CD14-positive monocyte (primary cell): Measurements from ENCODE around the gene RBFOX2. TPM values are rescaled to one million over a fixed set of nuclear protein-coding genes. Genes with fewer than 3 reads are reported as not detected.

ENCODE experiments used
- DNase-seq, 3 donors: peaks; one replicate each; pipeline ENCODE4 v3.0.0-alpha.2; 2011 to 2022
- H2AFZ ChIP-seq: 2 replicates; pipeline ENCODE4 v1.6.0; 2012; ENCODE audit warnings: mild to moderate bottlenecking, low read depth, low read length, inconsistent platforms; ENCODE audit not compliant: insufficient read depth, poor library complexity, severe bottlenecking
- H3K27ac ChIP-seq, 2 donors: 1 replicate in 1 of 2; 2 replicates in 1 of 2; pipeline ENCODE4 v1.5.1; 2012 to 2013; ENCODE audit warnings: low read length in 2 of 2, control low read depth in 1 of 2, inconsistent platforms in 1 of 2, low read depth in 1 of 2, mild to moderate bottlenecking in 1 of 2
- H3K27me3 ChIP-seq, 2 donors: one replicate each; pipeline versions ENCODE4 v1.6.0 to v1.6.1; 2011 to 2013; ENCODE audit warnings: low read length in 2 of 2; ENCODE audit not compliant: control insufficient read depth in 2 of 2, insufficient read depth in 2 of 2
- H3K36me3 ChIP-seq, 2 donors: replicated peaks in 1 of 2; 1 replicate in 1 of 2; 2 replicates in 1 of 2; pipeline versions ENCODE4 v1.5.1 to v1.6.1; 2012 to 2013; ENCODE audit warnings: low read length in 2 of 2, control low read depth in 1 of 2, inconsistent platforms in 1 of 2, mild to moderate bottlenecking in 1 of 2; ENCODE audit not compliant: insufficient read depth in 2 of 2, control insufficient read depth in 1 of 2
- H3K4me1 ChIP-seq, 2 donors: 1 replicate in 1 of 2; 2 replicates in 1 of 2; pipeline versions ENCODE4 v1.5.1 to v1.6.1; 2012 to 2013; ENCODE audit warnings: low read length in 2 of 2, control low read depth in 1 of 2, inconsistent platforms in 1 of 2, mild to moderate bottlenecking in 1 of 2, moderate library complexity in 1 of 2; ENCODE audit not compliant: insufficient read depth in 2 of 2, control insufficient read depth in 1 of 2
- H3K4me2 ChIP-seq: replicated peaks from 2 replicates; pipeline ENCODE3; 2012; ENCODE audit warnings: low read length, moderate library complexity, mild to moderate bottlenecking; ENCODE audit not compliant: poor library complexity, severe bottlenecking; ENCODE audit errors: extremely low read depth
- H3K4me3 ChIP-seq, 3 experiments: fragments of 200-600 bp in 1 of 3; sonication (generic) in 1 of 3; replicated peaks in 1 of 3; 1 replicate in 2 of 3; 2 replicates in 1 of 3; pipeline ENCODE4 v1.5.1; 2011 to 2013; ENCODE audit warnings: low read length in 3 of 3, mild to moderate bottlenecking in 3 of 3, control low read depth in 2 of 3, low read depth in 2 of 3, inconsistent platforms in 1 of 3, moderate library complexity in 1 of 3
- H3K79me2 ChIP-seq: 2 replicates; pipeline ENCODE4 v1.6.0; 2012; ENCODE audit warnings: mild to moderate bottlenecking, control low read depth, inconsistent platforms, low read length, moderate library complexity; ENCODE audit not compliant: insufficient read depth
- H3K9ac ChIP-seq: 2 replicates; pipeline ENCODE4 v1.6.0; 2017; ENCODE audit warnings: low read length, mild to moderate bottlenecking; ENCODE audit not compliant: insufficient read depth, poor library complexity, severe bottlenecking
- H3K9me3 ChIP-seq, 2 donors: replicated peaks in 1 of 2; 1 replicate in 1 of 2; 2 replicates in 1 of 2; pipeline versions ENCODE4 v1.5.1 to v1.6.1; 2012 to 2013; ENCODE audit warnings: low read length in 2 of 2, control low read depth in 1 of 2; ENCODE audit not compliant: control insufficient read depth in 1 of 2, insufficient read depth in 1 of 2
- H4K20me1 ChIP-seq: 2 replicates; pipeline ENCODE4 v1.6.0; 2012; ENCODE audit warnings: mild to moderate bottlenecking, low read length, control low read depth, moderate library complexity; ENCODE audit not compliant: insufficient read depth
- H3K27ac Mint-ChIP-seq, 7 donors: one replicate each; pipeline ENCODE4 v1.8.0; 2020; ENCODE audit warnings: mild to moderate bottlenecking in 7 of 7, mixed read lengths in 7 of 7, moderate library complexity in 6 of 7, inconsistent platforms in 2 of 7
- H3K27me3 Mint-ChIP-seq, 3 donors: one replicate each; pipeline ENCODE4 v1.8.0; 2021 to 2022; ENCODE audit warnings: low read depth in 3 of 3, mild to moderate bottlenecking in 3 of 3, mixed read lengths in 3 of 3, moderate library complexity in 3 of 3, inconsistent platforms in 1 of 3
- H3K36me3 Mint-ChIP-seq, 2 donors: one replicate each; pipeline ENCODE4 v1.8.0; 2020; ENCODE audit warnings: mixed read lengths in 2 of 2, inconsistent platforms in 1 of 2, mild to moderate bottlenecking in 1 of 2
- H3K4me1 Mint-ChIP-seq: one replicate; pipeline ENCODE4 v1.8.0; 2020; ENCODE audit warnings: mild to moderate bottlenecking, mixed read lengths
- H3K4me3 Mint-ChIP-seq, 2 donors: one replicate each; pipeline ENCODE4 v1.8.0; 2020; ENCODE audit warnings: mild to moderate bottlenecking in 2 of 2, mixed read lengths in 2 of 2, moderate library complexity in 1 of 2
- H3K9me3 Mint-ChIP-seq, 7 donors: one replicate each; pipeline ENCODE4 v1.8.0; 2020 to 2022; ENCODE audit warnings: mixed read lengths in 7 of 7, mild to moderate bottlenecking in 6 of 7, moderate library complexity in 6 of 7, inconsistent platforms in 2 of 7
- WGBS: methylation state at CpG from one replicate; pipeline ENCODE4 v1.1.5; 2013; ENCODE audit warnings: missing lambda C conversion rate; ENCODE audit not compliant: insufficient coverage; 5-methylcytosine and 5-hydroxymethylcytosine counted together
- intact Hi-C, 2 donors: fragments of 100-400 bp; cut with micrococcal nuclease; formaldehyde crosslinking; loops; one replicate each; pipeline versions ENCODE4 v1.15.0 to v1.15.1; 2023
- polyA plus RNA-seq, 3 donors: library from polyadenylated mRNA; depleted of rRNA in 1 of 3; unstranded in 2 of 3; stranded (reverse) in 1 of 3; fragments of 300-500 nt in 2 of 3; fragments of >200 nt in 1 of 3; fragmentation: Illumina TruSeq in 2 of 3; gene quantifications; 1 replicate in 2 of 3; 2 replicates in 1 of 3; pipeline ENCODE4 v1.2.3, GENCODE V29; 2012 to 2021
- TF ChIP-seq, protein P1 (sequence below): fragments of 200-600 bp; IDR thresholded peaks from one replicate; pipeline ENCODE4 v1.8.0; 2022; ENCODE audit warnings: antibody characterized with exemption, mild to moderate bottlenecking

The RBFOX2 gene
- polyA plus RNA-seq, 3 donors: not detected

- Histone ChIP-seq H3K36me3 (no peaks in the 10 kb centered on the region), H3K4me1 (no peaks in the 10 kb centered on the region), H2AFZ (no peak overlapping the region), H3K79me2 (no peaks in the 10 kb centered on the region), H3K27ac (no peak overlapping the region), H3K9me3 (no peaks in the 10 kb centered on the region), H3K27me3 (no peaks in the 10 kb centered on the region), H3K9ac (no peak overlapping the region), H3K4me2 (no peak overlapping the region), H3K4me3 (no peak overlapping the region), H4K20me1 (no peaks in the 10 kb centered on the region)
- TF ChIP-seq, protein P1, sequence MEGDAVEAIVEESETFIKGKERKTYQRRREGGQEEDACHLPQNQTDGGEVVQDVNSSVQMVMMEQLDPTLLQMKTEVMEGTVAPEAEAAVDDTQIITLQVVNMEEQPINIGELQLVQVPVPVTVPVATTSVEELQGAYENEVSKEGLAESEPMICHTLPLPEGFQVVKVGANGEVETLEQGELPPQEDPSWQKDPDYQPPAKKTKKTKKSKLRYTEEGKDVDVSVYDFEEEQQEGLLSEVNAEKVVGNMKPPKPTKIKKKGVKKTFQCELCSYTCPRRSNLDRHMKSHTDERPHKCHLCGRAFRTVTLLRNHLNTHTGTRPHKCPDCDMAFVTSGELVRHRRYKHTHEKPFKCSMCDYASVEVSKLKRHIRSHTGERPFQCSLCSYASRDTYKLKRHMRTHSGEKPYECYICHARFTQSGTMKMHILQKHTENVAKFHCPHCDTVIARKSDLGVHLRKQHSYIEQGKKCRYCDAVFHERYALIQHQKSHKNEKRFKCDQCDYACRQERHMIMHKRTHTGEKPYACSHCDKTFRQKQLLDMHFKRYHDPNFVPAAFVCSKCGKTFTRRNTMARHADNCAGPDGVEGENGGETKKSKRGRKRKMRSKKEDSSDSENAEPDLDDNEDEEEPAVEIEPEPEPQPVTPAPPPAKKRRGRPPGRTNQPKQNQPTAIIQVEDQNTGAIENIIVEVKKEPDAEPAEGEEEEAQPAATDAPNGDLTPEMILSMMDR: no peak
- Mint-ChIP-seq H3K36me3 (no peaks in the 10 kb centered on the region), H3K4me1 (peaks cover 3% of the 10 kb centered on the region), H3K4me3 (no peak overlapping the region), H3K9me3 (peaks cover 0 to 2% (median 0%) of the 10 kb centered on the region in 7 donors), H3K27ac (no peak overlapping the region), H3K27me3 (peaks cover 0 to 5% (median 1%) of the 10 kb centered on the region in 3 donors)
- 93% methylated on average over 2 of the region's 4 CpGs for WGBS
- DNase-seq: no peak
- intact Hi-C loops: no loop called here
Measured at GRCh38 chr22:36014546-36015074, 14.0 kb downstream of the RBFOX2 start.

- H4K20me1 ChIP-seq: no peaks in the 10 kb centered on the region
- H3K4me1 ChIP-seq: no peaks in the 10 kb centered on the region
- no peak overlapping the region for H2AFZ ChIP-seq
- Mint-ChIP-seq H3K27ac (no peak overlapping the region), H3K4me3 (no peak overlapping the region), H3K36me3 (no peaks in the 10 kb centered on the region), H3K27me3 (peaks cover 0 to 7% (median 2%) of the 10 kb centered on the region in 3 donors), H3K4me1 (no peaks in the 10 kb centered on the region), H3K9me3 (peaks cover 0 to 2% (median 0%) of the 10 kb centered on the region in 7 donors)
- H3K27me3 ChIP-seq: no peaks in the 10 kb centered on the region
- no peak overlapping the region for H3K27ac ChIP-seq
- no peak overlapping the region for H3K9ac ChIP-seq
- TF ChIP-seq, protein P1: no peak
- H3K4me3 ChIP-seq: no peak overlapping the region
- no peak for DNase-seq
- H3K9me3 ChIP-seq: no peaks in the 10 kb centered on the region
- H3K4me2 ChIP-seq: no peak overlapping the region
- WGBS: 100% methylated on average over 2 of the region's 4 CpGs
- intact Hi-C loops: no loop called here
- no peaks in the 10 kb centered on the region for H3K79me2 ChIP-seq
- H3K36me3 ChIP-seq: no peaks in the 10 kb centered on the region
Measured at GRCh38 chr22:36012332-36012731, 16.3 kb downstream of the RBFOX2 start.
